ENCODE results near the gene APOF. TPM values are rescaled to one million over a fixed set of nuclear protein-coding genes. Genes with fewer than 3 reads are reported as not detected.

The APOF gene
- polyA plus RNA-seq, 1 experiment: not detected

GRCh38 chr12:56361487-56362129 lies 1.0 kb downstream of the APOF start:
- H3K27ac ChIP-seq (ENCODE audit: low read depth, low read length): no peak overlapping the region
- ChIA-PET POLR2A (no interaction called here), CTCF (no interaction called here)
- H3K27me3 ChIP-seq (ENCODE audit: control insufficient read depth, insufficient read depth, low read length): peaks cover 3% of the 10 kb centered on the region
- no peak overlapping the region for H3K4me3 ChIP-seq (ENCODE audit: low read depth, low read length)
- no peaks in the 10 kb centered on the region for H3K9me3 ChIP-seq (ENCODE audit: control insufficient read depth, insufficient read depth, low read length)
- TF ChIP-seq CTCF (IDR thresholded peaks at IDR 0.05; ENCODE audit: low read depth, low read length): no peak
- DNase-seq (ENCODE audit: low read depth, low spot score): no peak

DNA sequence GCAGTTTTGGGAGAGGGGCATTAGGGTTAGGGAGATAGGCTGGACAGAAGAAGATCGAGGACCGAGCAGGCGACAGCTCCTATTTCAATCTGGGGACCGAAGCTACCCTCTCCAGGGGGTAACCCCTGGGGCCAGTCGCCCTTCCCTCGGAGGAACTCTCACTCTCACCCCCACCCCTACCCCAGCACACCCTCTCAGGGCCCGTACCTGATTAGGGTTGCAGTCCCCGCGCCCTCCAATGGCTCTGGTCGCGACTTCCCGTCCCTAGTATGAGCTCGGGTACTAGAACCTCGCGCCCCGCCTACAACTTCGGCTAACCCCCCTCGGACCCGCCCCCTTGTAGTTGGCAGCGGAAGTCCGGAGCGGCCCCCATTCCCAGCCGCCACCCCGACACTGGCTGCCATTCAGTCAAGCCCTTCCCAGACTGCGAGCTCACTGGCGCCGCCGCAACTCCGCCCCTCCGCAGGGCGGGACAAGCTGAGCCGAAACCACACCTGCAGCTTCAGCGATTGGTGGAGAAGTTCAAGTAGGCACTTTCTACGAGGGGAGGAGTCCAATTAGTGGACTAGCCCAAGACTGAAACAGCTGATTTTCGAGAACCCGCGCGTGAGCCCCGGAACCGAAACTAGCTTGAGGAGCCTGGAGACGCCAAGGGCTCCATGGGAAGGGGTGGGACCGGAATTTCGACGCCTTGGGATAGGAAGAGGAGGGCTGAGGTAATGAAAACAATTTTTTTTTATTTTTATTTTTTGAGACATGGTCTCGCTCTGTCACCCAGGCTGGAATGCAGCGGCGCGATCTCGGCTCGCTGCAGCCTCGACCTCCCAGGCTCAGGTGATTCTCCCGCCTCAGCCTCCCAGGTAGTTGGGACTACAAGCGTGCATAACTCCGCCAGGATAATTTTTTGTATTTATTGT lies 2.5 kb downstream of the APOF start, which contains the start of gene STAT2:
Gene STAT2 (minus strand): TSS at position 257 of the 917 bp plus-strand sequence. CDS start 3,536 bp downstream, outside the sequence.
- peak within 1 kb of the TSS; percentile 94 for H3K27ac ChIP-seq (ENCODE audit: low read depth, low read length)
- H3K27me3 ChIP-seq (ENCODE audit: control insufficient read depth, insufficient read depth, low read length): no peaks in the 10 kb centered on the region
- peak within 1 kb of the TSS; percentile 98 for H3K4me3 ChIP-seq (ENCODE audit: low read depth, low read length)
- DNase-seq (ENCODE audit: low read depth, low spot score): peak; percentile 100
- no peak for TF ChIP-seq CTCF (IDR thresholded peaks at IDR 0.05; ENCODE audit: low read depth, low read length)
- no peaks in the 10 kb centered on the region for H3K9me3 ChIP-seq (ENCODE audit: control insufficient read depth, insufficient read depth, low read length)
- ChIA-PET CTCF (interaction anchor here (0.8 to 4.0 kb wide), 6 partner anchors 14 to 277 kb away, joined by 3 to 54 read pairs (median 4); partner anchors contain the start of gene ZC3H10), POLR2A (interaction anchor here (0.6 to 3.2 kb wide), 22 partner anchors 9 to 629 kb away, joined by 3 to 21 read pairs (median 4); partner anchors contain the start of genes CNPY2, CS, GLS2 and PA2G4)

- peak; percentile 71 for DNase-seq (ENCODE audit: low read depth, low spot score)
- Histone ChIP-seq H3K27ac (ENCODE audit: low read depth, low read length) (peak overlapping the region; percentile 94), H3K4me3 (ENCODE audit: low read depth, low read length) (peak overlapping the region; percentile 98), H3K27me3 (ENCODE audit: control insufficient read depth, insufficient read depth, low read length) (no peaks in the 10 kb centered on the region), H3K9me3 (ENCODE audit: control insufficient read depth, insufficient read depth, low read length) (no peaks in the 10 kb centered on the region)
- POLR2A ChIA-PET: interaction anchor here (0.5 to 3.2 kb wide), 12 partner anchors 10 to 278 kb away, joined by 3 to 21 read pairs (median 7); partner anchors contain the start of genes CNPY2, PA2G4, RNF41 and TIMELESS
- 0 out of 2 replicates have a peak, but pooled peaks have one; percentile 3 for TF ChIP-seq CTCF (IDR thresholded peaks at IDR 0.05; ENCODE audit: low read depth, low read length)
- CTCF ChIA-PET: interaction anchor here (0.6 to 4.0 kb wide), 6 partner anchors 88 to 278 kb away, joined by 3 to 54 read pairs (median 5); partner anchors contain the start of gene ZC3H10
Measured at GRCh38 chr12:56358836-56359532, 3.7 kb downstream of the APOF start.

- no peaks in the 10 kb centered on the region for H3K27me3 ChIP-seq (ENCODE audit: control insufficient read depth, insufficient read depth, low read length)
- H3K27ac ChIP-seq (ENCODE audit: low read depth, low read length): no peak overlapping the region
- TF ChIP-seq CTCF (IDR thresholded peaks at IDR 0.05; ENCODE audit: low read depth, low read length): no peak
- ChIA-PET CTCF (no interaction called here), POLR2A (interaction anchor here (0.5 kb wide), 1 partner anchor 299 kb away, joined by 3 read pairs; no protein-coding TSS in a partner anchor)
- no peak overlapping the region for H3K4me3 ChIP-seq (ENCODE audit: low read depth, low read length)
- no peak for DNase-seq (ENCODE audit: low read depth, low spot score)
- no peaks in the 10 kb centered on the region for H3K9me3 ChIP-seq (ENCODE audit: control insufficient read depth, insufficient read depth, low read length)
Measured at GRCh38 chr12:56351325-56351724, 11.3 kb downstream of the APOF start.
